MM.1S (cell line): ENCODE measurements around the gene SLC4A7.

Experiments
- CTCF ChIP-seq: fragments of 300-600 bp; sonication (generic); IDR thresholded peaks from 2 replicates; pipeline ENCODE4 v1.5.1; 2016; ENCODE audit warnings: antibody characterized with exemption, low read length, mixed read lengths
- EZH2 ChIP-seq: fragments of 300-600 bp; sonication (generic); optimal IDR thresholded peaks from 2 replicates; pipeline ENCODE3; 2017; ENCODE audit warnings: low read depth, mild to moderate bottlenecking, antibody characterized with exemption, low read length, mixed read lengths

GRCh38 chr3:27354161-27354560 is 130.0 kb downstream of the SLC4A7 start:
- TF ChIP-seq CTCF, result no peak
- TF ChIP-seq EZH2, result no peak
